Measurements from ENCODE around the gene EVL.

EVL gene

DNA sequence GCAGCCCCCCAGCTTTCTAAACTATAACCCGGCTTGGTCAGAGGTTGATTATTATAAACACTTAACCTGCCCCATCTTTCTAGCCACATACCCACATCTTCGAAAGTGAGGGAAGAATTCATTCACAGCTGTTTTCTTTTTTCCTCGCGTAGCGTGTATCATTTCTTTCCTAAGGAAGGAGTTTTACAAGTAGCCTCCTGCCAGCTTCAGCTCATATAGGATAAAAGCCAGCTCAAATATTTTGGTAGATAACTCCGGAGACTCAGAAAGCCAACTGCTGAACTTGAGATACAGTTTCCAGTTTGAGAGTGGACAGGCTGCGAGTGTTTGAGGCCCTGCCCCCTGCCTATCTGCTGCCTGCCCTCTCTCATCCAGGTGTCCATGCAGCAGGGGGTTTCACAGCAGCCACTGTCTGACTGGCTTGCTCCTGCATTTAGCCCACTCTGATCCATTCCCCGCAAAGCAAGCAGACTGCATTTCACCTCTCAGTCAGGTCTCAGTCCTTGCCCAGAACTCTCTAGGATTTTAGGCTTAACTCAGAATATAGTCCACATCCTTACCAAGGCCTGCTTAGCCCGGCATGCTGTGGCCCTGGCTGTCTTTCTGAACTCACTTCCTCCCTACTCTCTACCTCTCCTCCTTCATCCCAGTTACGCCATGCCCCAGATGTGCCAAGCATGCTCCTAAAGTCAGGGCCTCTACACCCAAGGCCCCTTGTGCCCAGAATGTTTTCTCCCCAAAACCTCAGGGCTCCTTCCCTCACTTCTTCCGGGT lies 46.9 kb downstream of the EVL start:
- DNase-seq: no peak

DNA sequence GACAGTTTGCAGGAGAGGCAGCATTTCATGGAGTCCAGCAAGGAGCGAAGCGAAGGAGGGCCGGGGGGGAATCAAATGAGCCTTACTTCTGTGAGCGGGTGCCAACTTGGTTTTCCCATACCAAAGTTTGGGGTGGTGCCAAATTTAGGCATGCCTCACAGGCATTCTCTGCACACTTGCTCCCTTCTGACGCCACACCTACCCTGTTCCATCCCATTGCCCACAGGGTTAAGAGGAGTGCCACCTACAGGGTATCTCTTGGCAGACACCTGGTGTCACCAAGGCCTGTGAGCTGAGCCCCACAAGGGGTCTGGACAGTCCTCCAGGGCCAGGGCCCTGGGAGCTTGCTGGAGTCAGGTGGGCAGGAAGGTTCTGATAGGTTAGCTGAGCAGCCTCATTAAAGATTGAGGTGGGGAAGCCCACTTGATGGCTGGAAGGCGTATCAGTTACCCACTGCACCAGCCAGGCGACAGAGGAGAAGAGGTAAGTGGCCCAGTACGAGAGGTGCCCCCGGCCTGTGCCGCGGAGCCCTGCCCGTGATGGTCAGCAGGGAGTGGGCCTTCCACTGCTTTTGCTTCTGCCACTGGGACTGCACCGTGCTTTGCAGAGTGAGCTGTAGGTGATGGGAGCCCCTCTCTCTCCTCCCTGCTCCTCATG lies 49.0 kb downstream of the EVL start:
- DNase-seq: no peak

DNA sequence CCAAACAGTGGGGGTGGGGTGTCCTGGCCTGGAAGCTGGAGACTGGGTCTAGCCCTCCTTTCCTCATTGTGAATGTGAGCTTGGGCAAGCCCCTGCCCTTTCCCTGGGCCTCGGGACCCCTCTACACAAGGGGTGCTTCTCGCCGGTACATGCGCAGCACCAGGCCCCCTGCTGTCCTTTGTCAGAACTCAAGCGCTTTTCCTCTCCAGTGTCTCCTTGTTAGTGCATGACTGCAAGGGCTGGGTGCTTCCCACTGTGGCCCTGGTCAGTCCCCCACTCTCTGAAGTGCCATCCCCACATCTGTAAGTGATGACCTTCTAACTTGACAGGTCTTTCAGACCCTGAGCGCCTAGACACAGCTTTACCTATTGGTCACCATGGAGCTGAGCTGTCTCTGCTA lies 50.0 kb downstream of the EVL start:
- no peak for DNase-seq

DNA sequence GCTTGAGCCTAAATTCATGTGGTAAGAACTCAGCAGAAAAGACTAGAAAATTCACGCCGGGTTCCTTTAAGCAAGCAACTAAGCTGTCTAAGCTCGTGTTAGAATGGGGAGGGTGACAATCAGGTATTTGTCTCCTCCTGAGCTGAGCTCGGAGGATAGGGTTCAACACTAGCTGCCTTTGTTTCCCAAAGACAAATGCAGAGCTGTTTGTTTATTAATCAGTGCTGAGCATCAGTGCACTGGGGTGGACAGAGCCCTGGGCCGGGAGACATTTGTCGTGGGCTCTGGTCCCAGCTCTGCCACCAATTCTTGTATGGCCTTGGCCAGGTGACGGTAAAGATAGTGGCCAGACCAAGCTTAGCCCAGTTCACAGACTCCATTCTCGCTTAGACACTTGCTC lies 50.5 kb downstream of the EVL start:
- no peak for DNase-seq

DNA sequence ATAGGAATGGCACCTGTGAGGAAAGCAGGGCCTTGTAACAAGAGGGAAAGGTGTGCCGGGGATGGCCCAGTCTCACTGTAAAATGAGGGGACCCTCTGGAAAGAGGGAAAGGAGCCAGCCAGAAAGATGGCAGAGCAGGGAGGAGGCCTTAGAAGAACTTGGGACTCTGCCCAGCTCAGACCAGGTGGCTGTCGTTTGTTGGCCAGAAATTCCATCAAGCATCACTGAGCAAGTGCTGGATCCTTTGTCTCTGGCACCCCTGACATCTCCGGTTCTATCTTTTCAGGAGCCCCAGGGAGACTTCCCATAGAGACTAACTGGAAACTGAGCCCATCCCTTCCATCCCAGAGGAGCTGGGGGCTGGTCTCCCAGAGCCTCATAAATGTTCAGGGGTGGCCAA lies 50.9 kb downstream of the EVL start:
- DNase-seq: no peak

DNA sequence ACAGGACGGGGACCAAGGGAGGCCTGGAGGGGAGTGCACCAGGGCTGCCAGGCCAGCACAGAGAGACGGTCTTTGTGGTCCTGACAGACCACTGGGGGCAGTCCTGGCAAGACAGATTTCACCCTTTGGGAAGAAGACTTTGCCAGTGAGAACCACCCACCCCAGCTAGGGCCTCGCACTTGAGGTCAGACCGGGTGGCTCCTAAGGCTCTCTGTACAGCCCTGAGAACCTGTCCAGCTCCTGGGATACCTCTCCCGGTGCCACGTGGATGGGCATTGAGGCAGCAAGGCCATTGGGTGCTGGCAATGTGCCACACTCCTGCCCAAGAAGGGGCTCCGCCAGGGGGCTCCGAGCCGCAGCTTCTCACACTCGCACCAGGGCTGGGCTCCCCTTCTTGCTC lies 51.8 kb downstream of the EVL start:
- DNase-seq: no peak

DNA sequence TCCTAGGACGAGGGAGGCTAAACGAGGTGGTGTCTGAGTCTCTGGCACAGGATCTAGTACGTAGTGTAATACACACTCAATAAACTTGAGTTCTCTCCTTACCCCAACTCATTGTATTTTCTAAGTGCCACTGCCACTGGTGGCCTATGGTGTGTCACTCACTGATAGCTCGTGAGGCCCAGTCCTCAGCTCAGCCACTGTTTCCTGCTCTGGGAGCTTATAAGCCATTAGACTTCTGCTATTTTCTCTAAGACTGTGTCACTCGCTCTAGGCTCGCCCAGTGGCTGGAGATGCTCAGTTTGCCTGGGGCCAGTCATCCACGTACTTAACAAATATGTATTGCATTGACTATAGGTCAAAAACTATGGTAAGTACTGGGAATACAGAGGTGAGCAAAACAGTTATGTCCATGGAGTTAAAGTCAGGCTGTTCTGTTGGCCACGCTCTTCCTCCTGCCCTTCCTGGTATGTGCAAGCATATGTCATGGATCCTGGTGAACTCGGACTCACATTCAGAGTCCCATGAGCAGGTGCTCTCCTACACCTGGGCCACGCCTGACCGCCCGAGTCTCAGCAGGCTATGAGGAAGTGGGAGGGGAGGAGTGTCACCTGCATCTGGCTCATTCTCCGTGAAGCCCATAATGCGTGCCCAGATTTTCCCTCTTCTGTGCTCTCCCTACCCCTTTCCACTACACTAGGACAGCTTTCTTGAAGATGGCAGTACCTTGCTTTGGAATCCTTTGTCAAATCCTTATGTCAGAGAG lies 52.6 kb downstream of the EVL start:
- DNase-seq: no peak

DNA sequence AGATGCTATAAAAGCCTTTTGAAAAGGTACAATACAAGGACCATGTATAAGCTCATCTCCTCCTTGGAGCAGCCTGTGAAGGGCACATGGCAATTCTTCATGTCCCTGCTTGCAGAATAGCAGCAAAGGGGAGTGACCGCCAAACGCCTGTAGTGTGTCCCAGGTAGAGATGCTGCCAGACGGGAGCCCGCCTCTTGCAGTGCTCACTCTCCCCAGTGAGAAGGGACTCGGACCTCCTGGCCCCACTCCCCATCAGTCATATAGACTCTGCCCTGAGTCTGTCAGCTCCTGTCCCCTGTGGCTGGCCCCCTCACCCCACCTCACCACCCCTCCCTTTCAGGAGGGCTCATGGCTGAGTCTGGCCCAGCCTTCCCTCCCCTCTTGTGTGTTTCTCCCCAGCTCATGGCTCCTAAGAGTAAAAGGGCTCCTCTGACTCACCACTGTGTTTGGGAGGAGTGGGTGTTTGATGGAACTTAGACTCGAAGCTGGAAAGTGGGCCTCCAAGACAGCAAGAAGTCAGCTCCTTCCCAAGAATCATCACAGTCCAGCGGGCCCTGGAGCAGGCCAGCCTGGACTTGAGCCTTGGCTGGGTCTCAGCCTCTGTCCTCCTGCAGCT lies 53.3 kb downstream of the EVL start:
- DNase-seq: no peak

DNA sequence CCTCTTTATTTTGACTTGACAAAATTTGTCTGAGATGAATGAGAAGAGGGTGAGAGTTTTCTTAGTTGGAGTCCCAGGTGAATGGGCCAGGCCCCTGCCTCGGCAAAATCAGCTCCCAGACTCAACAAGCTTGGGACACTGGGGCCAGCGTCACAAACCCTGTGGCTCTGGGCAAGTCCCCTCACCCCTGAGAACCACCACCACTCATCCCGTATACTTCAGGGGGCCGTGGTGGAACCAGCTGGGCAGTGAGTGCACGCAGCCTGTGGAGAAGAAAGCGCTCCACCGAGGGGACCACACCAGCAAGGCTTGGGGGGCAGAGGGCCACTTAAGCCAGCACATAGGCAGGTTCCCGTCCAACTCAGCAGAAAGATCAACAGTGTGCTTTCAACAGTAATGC lies 54.0 kb downstream of the EVL start:
- DNase-seq: no peak

DNA sequence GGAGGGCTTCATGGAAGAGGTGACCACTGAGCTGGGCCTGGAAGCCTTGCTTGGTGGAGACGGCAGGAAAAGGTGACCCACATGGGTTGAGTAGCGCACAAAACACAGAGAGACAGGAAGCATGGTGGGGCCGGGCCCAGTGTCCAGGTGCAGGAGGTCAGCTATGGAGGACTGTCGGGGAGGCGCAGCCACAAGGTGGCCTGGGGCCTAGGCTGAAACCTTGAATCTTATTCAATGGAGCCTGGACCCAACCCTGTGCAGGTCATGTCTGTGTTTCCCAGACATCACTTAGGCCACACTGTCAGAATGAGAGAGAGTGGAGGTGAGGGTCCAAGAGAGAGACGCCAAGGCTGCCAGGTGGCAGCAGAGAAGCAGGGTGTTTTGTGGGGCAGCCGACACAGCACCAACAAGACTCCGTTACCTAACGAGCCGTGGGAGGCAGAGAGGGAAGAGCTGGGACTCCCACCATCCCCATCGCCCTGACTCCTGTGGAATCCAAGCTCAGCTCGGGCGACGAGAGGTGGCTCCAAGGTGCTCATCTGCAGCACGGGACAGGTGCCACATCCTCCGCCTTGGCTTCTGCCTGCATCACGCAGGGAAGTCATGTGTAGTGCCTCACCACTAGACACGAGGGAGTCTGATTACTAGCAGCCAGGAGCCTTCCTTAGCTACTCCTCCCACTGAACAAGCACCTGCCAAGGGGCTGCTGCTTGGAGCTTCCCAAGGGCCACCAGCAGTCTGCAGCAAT lies 55.5 kb downstream of the EVL start:
- no peak for DNase-seq

DNA sequence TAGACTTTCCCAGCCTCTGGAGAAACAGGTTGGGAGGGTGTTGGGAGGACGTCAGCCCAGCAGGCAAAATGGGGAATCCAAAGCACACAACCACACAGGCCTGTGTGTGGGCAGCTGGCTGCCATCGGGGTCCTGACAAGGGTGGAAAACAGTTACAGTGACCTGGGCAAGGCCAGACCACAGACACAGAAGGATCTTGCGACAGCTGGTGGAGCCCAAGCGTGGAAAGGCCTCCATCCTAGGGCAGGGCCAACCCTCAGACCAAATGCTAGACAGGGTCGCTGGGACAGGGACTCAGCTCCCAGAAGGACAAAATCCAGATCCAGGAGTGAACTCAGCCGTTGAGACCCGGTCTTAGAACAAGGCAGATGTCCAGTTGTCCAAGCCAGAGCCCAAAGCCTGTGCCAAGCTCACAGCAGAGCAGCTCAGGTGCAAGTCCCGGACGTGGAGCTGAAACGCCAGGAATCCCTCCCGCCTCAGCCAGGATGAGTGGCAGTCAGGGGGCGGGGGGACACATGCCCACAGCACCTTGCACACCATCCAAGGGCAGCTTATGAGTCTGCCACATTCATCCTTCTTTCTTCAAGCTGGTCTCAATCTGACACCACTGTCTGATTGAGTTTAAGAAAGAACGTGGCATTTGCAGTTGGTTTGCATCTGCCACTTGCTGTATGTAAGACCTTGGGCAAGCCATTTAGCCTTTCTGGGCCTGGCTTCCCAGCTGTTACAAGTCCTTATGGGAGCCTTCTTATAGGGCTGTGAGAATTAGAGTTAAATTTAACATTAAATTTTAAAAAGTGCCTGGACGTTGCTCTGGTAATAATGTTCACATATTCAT lies 56.6 kb downstream of the EVL start:
- DNase-seq: no peak

DNA sequence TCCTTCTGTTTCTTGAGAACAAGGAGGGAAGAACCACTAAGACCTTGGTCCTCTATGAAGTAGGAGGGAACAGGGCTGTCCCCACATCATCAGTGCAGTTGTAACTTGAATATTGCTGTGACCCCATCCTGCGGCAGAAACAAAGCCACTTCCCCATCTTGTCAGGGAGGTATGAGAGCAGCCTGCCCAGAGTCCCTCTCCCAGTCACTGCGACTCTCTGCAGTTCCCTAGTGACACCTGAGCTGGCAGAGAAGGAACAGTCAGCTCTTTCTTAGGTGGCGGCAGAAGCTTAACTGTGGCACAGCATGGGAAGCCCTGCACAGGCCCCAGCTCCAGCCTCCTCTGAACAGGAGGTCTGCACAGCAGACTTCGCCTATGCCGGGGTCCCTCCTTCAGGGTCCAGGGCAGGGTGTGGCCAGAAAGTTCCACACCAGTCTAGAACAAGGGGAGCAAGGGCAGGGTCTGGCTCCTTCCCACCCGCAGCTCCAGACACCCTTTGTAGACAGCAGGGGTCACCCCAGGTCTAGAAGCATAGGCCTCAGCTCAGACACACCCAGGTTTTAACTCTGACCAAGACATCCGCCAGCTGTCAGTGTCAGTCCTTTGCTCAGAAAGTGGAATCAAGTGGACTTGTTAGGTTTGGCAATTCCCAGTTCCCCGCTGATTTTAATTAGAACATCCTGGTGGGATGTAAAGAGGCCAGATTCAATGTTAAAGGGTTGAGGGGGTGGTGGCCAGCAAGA lies 57.4 kb downstream of the EVL start:
- no peak for DNase-seq

DNA sequence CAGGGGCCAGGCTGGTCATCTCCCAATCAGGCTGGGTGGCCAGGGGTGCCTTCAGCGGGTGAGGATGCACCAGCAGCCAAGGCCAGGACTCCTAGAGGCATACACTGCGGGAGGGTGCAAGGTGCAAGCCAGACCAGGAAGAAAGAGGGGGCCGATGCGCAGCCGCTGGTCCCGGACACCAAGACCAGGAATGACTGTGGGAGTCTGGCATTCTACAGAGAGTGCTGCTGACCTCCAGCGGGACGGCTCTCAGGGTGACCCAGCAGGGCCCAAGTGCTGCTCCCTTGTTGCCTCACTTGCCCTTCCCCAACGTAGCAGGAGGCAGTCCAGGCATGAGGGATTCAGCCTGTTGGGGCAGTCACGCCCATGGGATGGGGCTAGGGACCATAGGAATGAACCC lies 58.4 kb downstream of the EVL start:
- DNase-seq: no peak

DNA sequence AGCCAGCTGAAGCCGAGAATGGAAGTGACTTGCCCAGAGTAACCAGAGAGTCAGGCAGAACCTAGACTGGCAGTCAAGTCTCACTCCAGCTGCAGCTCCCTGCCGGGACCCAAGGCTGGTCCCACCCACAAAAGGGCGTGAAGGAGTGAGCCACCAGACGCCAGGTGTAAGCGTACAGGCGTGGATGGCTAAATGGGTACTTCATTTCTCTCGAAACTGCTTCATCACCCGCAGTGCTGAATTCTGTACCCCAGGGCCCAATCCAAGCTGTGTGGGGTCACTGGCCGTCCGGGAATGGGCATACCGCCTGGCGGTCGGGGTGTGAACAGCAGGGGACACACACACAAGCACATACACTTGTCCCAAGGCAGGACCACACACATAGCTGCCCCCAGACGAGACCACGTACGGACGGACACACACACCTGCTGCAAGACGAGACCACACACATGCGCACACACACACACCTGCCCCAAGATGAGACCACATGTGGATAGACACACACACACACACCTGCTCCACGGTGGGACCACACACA lies 59.4 kb downstream of the EVL start:
- DNase-seq: no peak

DNA sequence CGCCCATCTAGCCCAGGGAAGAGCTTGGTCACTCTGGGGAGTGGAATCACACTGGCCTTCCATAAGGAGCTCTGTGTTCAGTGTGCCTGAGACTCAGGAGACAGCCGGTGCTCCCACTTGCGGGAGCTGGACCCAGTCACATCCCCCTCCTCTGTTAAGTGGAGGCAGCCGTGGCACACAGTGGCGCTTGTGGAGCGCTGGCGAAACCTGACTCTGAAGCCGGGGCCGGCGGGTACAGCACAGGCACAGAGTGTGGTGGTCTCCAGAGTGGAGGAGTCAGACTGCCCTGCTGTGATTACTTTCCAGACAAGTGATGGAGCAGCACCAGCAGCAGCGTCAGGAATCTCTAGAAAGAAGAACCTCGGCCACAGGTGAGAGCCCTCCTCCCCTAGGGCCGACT lies 61.2 kb downstream of the EVL start:
- no peak for DNase-seq

DNA sequence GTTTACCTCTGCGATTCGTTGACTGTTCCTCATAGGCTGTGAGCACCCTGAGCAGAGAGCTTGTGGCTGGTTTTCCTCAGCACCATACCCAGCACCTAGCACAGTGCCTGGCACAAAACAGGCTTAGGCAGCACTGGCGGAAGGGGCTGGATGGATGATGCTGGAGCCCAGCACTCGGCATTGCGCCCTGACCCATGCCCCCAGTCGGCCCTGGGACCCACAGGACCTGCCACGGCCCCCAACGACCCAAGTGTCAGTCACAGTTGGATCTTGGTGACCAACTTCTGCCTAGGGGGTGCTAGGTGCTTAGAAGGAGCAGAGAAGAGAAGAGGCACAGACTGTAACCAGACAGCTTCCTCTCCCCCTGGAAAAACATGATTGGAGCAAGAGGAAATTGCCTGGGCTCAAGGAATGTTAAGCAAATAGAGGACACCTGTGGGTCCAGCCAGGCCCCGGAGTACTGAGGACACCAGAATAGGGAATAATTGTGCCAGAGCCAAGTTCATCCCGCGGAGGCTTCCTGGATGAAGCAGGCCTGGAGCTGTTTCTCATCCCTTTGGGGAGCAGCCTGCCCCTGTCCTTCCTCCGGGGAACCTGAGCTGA lies 62.7 kb downstream of the EVL start:
- DNase-seq: no peak

DNA sequence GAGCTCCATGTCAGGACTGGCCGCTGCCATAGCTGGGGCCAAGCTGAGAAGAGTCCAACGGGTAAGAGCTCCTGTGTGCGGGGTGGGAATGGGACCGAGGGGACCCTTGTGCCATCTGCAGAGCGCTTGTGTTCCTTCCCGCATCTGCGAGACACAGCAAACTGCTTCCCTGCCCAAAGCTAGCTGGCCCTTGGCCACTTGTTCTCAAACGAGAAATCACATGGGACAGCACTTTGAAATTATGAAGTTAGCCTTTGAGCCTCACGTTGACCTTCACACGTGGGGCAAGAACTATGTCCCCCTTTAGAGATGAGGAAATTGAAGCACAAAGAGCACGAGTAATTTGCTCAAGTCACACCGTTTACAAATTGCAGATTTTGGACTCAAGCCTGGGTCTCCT lies 63.5 kb downstream of the EVL start:
- DNase-seq: no peak

DNA sequence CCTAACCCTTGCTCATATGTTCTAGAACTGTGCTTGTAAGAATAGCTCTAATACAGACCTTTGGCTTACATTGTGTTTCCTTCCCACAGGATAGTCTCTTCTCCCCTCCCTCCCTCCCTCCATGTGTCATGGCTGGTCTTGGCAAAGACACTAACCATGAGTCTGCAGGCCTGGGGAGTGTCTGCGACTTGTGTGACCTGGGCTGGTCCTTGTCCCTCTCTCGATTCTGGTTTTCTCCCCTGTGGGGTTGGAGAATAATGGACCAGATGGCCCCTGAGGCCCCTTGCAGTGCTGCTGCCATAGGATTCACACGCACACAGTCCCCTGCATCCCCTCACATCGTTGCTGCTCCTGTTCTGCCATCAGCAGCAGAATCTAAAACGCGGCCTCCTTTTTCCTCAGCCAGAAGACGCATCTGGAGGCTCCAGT lies 64.0 kb downstream of the EVL start:
- DNase-seq: no peak

DNA sequence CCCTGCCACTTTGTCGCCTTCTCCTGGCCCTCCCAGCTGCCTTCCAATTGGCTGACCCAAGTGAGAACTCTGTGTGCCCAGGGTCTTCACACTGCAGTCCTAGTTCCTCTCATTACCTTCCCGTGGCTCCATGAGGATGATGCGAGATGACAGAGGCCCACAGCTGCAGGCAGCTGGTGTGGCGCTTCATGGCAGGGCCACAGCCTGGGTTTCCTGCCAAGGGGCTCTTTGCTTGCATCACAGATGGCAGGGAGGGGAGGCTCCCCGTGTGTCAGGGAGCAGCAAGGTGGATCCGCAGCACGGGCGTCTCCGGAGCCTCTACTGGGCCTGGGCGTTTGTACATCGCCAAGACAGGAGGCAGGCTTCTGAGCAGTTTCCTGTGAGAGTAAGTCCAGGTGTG lies 65.3 kb downstream of the EVL start:
- DNase-seq: no peak

DNA sequence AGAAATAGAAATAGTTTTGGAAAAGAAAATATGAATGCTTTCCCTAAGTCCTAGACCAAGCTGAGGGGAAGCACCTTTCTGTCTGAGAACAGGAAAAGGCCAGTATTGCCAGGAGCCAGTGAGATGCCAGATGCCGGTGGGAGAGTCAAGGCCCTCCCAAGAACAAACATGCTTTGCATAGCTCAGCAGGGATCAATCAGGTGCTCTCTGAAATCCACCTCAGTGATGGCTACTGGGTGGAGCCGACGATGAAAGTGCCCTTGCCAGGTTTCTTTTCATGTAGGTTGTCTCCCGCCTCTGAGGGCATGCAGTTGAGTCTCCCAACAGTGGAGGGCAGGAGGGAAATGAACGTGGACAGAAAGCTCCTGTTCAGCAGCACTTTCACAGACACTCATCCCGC lies 66.0 kb downstream of the EVL start:
- no peak for DNase-seq
